Neuron (in vitro differentiated cells): ENCODE results near the gene LRRTM2.

ENCODE experiments used
- H2AFZ ChIP-seq: one replicate; pipeline ENCODE4 v1.6.1; 2013; ENCODE audit warnings: low read depth, mild to moderate bottlenecking, inconsistent platforms, low read length, moderate library complexity
- H3K27me3 ChIP-seq: one replicate; pipeline ENCODE4 v1.6.1; 2013; ENCODE audit warnings: low read length; ENCODE audit not compliant: insufficient read depth
- H3K36me3 ChIP-seq: one replicate; pipeline ENCODE4 v1.6.1; 2013; ENCODE audit warnings: low read length; ENCODE audit not compliant: insufficient read depth
- H3K4me1 ChIP-seq: one replicate; pipeline ENCODE4 v1.6.1; 2013; ENCODE audit warnings: low read length; ENCODE audit not compliant: insufficient read depth
- H3K4me3 ChIP-seq: 2 replicates; pipeline ENCODE4 v1.5.1; 2013; ENCODE audit warnings: mild to moderate bottlenecking, low read length, moderate library complexity
- H3K9me3 ChIP-seq: one replicate; pipeline ENCODE4 v1.6.1; 2013; ENCODE audit warnings: low read length

Gene LRRTM2

DNA sequence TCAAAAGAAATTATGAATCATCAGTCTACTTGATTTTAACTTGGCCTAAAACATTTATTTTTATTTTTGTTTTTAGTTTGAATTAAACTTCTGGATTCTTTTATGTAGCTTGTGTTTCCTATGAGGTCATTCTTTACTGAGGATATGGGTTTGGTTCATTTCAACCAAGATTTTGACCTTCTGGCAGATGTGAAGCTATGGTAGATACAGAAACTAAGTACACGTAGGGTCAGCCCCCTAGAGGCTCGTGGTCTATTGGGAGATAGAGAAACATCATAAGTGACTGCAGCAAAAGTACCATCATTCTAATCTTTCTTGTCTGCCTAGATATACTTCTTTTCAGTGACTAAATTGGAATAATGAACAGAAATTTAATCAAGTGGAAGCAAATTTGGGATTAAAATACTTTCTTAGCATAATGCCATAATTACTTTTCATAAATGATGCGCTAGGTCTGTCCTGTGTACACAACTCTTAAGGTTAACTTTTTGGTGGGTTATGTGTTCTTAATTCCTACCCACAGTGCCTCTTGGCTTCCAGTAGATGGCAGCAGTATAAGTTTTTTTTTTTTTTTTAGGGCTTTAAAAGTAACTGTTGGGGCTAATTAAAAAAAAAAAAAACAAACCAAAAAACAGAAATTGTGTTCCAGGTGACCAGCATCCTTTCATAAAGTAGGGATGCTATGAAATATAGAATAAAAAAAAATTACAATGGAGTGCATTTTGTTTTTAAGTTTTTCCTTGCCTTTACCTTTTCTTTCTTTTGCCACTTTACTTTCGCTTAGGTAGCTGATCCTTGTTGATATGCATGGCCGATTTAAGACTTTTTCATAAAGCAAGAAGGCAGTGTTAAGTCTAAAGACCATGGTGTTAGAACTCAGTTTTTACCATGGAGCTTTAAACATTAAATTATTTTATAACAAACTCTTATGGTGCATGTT, 49.9 kb downstream of the LRRTM2 start:
- no peak overlapping the region for H3K4me3 ChIP-seq
- H3K36me3 ChIP-seq = peaks cover 38% of the 10 kb centered on the region
- H3K4me1 ChIP-seq = no peaks in the 10 kb centered on the region
- no peaks in the 10 kb centered on the region for H3K9me3 ChIP-seq
- no peak overlapping the region for H2AFZ ChIP-seq
- no peaks in the 10 kb centered on the region for H3K27me3 ChIP-seq

DNA sequence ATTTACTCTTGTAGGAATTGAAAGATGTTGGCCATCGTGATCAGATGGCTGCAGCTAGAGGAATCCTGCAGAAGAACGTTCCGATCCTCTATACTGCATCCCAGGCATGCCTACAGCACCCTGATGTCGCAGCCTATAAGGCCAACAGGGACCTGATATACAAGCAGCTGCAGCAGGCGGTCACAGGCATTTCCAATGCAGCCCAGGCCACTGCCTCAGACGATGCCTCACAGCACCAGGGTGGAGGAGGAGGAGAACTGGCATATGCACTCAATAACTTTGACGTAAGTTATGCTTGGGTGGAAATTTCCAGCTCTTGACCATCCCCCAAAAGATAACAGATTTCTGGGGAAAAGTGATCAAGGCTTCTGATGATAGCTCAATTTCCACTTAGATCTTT, 50.6 kb downstream of the LRRTM2 start:
- Histone ChIP-seq H2AFZ (no peak overlapping the region), H3K27me3 (no peaks in the 10 kb centered on the region), H3K9me3 (no peaks in the 10 kb centered on the region), H3K36me3 (peaks cover 37% of the 10 kb centered on the region), H3K4me3 (no peak overlapping the region), H3K4me1 (no peaks in the 10 kb centered on the region)

DNA sequence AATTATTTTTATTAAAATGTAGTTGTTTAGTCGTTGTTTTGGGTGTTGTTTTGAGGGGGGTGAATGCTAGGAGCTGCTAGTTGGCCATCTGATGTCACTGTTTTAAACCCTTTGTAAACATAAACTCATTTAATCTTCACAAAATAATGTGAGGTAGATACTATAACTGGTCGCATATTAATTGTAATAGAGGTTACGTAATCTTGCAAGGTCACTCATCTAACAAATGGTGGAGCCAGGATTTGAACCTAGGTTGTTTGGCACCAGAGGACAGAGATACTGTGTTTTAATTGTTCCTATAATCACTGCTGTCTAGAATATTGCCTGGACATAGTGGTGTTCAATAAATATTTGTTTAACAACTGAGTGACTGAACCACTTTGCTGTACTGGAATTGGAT, 54.4 kb downstream of the LRRTM2 start:
- H2AFZ ChIP-seq = no peak overlapping the region

DNA sequence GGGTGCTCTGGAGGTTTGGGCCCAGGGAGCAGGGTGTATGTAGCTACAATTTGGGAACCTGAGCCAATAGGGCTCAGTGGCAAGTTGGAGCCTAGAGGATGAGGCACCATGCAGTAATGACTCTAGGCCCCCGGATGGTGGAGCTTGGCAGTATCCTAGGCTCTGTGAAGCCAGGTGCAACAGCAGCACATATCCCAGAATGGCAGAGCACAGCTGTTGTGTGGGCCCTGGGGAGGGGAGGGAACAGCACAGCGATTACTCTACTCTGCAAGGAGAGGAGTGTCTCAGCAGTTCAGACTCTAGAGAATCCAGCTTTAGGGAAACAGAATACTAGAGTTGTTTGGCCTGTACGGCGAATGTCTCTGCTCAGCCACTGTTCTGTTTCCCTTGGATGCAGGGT, 56.1 kb downstream of the LRRTM2 start:
- no peak overlapping the region for H3K4me3 ChIP-seq
- no peaks in the 10 kb centered on the region for H3K27me3 ChIP-seq
- peaks cover 29% of the 10 kb centered on the region for H3K36me3 ChIP-seq
- no peaks in the 10 kb centered on the region for H3K9me3 ChIP-seq
- H3K4me1 ChIP-seq = no peaks in the 10 kb centered on the region
- H2AFZ ChIP-seq = no peak overlapping the region

More for the DNA sequence above, 54.4 kb downstream of the LRRTM2 start:
- Histone ChIP-seq H3K36me3 (peaks cover 25% of the 10 kb centered on the region), H3K27me3 (no peaks in the 10 kb centered on the region), H3K4me1 (no peaks in the 10 kb centered on the region), H3K9me3 (no peaks in the 10 kb centered on the region), H3K4me3 (no peak overlapping the region)
